NB4 (cell line): ENCODE results near the gene ACAT1.
A peak's percentile ranks its signal among the peaks of the same experiment; 100 is the strongest.

Experiments
- DNase-seq: peaks from one replicate; pipeline ENCODE4 v3.0.0; 2010; ENCODE audit warnings: low read depth
- H3K4me3 ChIP-seq: one replicate; pipeline ENCODE4 v1.5.1; 2011; ENCODE audit warnings: mild to moderate bottlenecking, low read depth, low read length, moderate library complexity
- CTCF ChIP-seq: IDR thresholded peaks from one replicate; pipeline ENCODE4 v1.5.1; 2012; ENCODE audit warnings: low read depth, low read length
- MAX ChIP-seq: IDR thresholded peaks from 2 replicates; pipeline ENCODE4 v1.6.1; 2011; ENCODE audit warnings: low read depth, low read length
- MYC ChIP-seq: IDR thresholded peaks from 2 replicates; pipeline ENCODE4 v1.6.1; 2011; ENCODE audit warnings: low read depth, low read length
- POLR2A ChIP-seq: IDR thresholded peaks from 2 replicates; pipeline ENCODE4 v1.6.1; 2011; ENCODE audit warnings: mild to moderate bottlenecking; ENCODE audit not compliant: insufficient read length; ENCODE audit errors: extremely low read depth

The ACAT1 gene

GRCh38 chr11:108121274-108122155 is at the start of gene ACAT1:
Gene ACAT1, plus strand, starts transcription at chr11:108121567. Its CDS starts 40 bp downstream, at chr11:108121607.
- H3K4me3 ChIP-seq, result peak within 1 kb of the TSS; percentile 79
- peak; percentile 73 for TF ChIP-seq MYC
- TF ChIP-seq MAX, result peak; percentile 93
- TF ChIP-seq CTCF, result no peak
- peak; percentile 93 for TF ChIP-seq POLR2A
- peak; percentile 95 for DNase-seq

- DNase-seq, result no peak
- no peak overlapping the region for H3K4me3 ChIP-seq
- TF ChIP-seq MYC (no peak), POLR2A (no peak), MAX (no peak), CTCF (no peak)
Observed at GRCh38 chr11:108084811-108085210, 36.6 kb upstream of the ACAT1 start.

- TF ChIP-seq MYC (no peak), MAX (no peak), CTCF (no peak), POLR2A (no peak)
- H3K4me3 ChIP-seq, result no peak overlapping the region
- no peak for DNase-seq
Observed at GRCh38 chr11:108085672-108086071, 35.7 kb upstream of the ACAT1 start.

- TF ChIP-seq MAX, result no peak
- no peak for TF ChIP-seq POLR2A
- TF ChIP-seq CTCF, result no peak
- no peak for TF ChIP-seq MYC
- no peak for DNase-seq
- H3K4me3 ChIP-seq, result no peak overlapping the region
Observed at GRCh38 chr11:108092134-108092533, 29.2 kb upstream of the ACAT1 start.

GRCh38 chr11:108093128-108093904 is 28.1 kb upstream of the ACAT1 start:
- DNase-seq, result no peak
- TF ChIP-seq POLR2A (no peak), MAX (no peak), CTCF (no peak)
- no peak overlapping the region for H3K4me3 ChIP-seq
